GM12864 (cell line): Measurements from ENCODE around the gene CLMN.

Experiments
- DNase-seq: peaks from one replicate; pipeline ENCODE4 v3.0.0-alpha.2; 2011; ENCODE audit warnings: low read depth
- H3K4me3 ChIP-seq: 2 replicates; pipeline ENCODE4 v1.5.1; 2011; ENCODE audit warnings: mild to moderate bottlenecking, low read depth, low read length, control low read depth
- CTCF ChIP-seq: IDR thresholded peaks from 2 replicates; pipeline ENCODE4 v1.5.1; 2011; ENCODE audit warnings: low read depth, mild to moderate bottlenecking, moderate library complexity, low read length, control low read depth, inconsistent platforms; ENCODE audit errors: missing control alignments

The CLMN gene

GRCh38 chr14:95323361-95323760, 3.7 kb upstream of the CLMN start:
- no peak for DNase-seq
- TF ChIP-seq CTCF = no peak
- no peak overlapping the region for H3K4me3 ChIP-seq

GRCh38 chr14:95322651-95323050, 2.9 kb upstream of the CLMN start:
- DNase-seq = no peak
- no peak overlapping the region for H3K4me3 ChIP-seq
- no peak for TF ChIP-seq CTCF

DNA sequence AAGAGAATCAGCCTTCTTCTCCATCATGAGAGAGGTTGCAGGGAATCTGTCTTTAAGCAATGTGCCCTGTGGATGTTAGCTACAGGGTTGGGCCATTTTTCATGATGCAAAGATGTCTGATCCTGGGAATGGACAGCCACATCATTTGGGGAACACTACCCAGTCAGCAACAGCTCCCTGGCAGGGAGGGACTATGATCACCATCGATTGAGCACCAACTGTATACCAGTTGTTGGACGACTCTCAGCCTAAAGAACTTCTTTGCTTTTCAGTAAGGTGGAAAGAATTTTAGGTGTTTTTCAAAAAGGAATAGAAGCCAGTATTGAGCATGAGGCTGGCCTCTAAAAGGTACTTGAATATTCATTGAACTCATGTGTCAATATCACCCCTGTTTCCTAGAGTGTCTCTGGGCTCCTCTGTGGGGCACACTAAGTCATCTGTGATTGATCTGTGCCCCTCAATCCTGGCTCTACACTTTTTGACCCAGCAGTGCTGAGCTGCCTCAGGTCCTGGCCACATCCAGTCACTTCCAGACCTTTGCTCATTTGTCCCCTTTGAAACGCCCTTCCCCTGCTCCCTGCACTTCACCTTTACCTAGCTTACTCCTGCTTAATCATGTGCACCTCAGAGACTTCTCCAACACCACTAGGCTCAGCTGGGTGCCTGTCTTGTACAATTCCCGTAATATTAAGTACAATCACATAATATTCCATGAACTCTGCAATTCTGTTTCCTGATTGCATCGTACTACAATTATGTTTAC, 2.2 kb upstream of the CLMN start:
- DNase-seq = no peak
- no peak for TF ChIP-seq CTCF
- H3K4me3 ChIP-seq = no peak overlapping the region

DNA sequence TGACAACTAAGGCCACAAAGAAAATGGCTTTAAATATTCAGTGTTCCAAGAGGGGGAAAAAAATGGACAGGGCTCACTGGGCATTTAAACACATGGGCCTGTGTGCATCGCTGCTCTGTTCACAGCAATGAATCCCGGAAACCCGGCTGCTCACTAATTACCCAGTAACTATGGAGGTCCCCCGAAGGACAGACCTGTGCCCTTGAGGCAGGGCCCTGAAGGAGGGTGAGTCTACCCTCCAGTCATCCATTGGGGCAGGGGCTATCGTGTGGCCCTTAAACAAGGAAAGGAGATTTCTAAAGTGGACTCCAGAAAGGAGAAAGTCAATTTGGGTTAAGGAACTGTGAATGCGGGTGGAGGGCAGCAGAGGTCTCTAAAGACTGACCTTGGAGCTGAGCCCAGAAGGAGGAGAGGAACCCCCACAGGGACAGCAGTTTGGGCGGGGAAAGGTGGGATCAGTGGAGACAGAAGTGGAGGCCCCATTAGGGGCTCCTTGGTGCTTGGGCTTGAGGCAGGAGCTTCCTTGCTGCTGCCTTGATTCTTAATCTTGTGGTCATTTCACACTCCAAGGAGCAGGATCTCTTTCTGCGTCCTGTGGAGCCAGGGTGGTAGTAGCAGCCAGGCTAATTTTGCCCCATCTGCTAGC, 1.4 kb upstream of the CLMN start:
- TF ChIP-seq CTCF = no peak
- DNase-seq = no peak
- no peak overlapping the region for H3K4me3 ChIP-seq

DNA sequence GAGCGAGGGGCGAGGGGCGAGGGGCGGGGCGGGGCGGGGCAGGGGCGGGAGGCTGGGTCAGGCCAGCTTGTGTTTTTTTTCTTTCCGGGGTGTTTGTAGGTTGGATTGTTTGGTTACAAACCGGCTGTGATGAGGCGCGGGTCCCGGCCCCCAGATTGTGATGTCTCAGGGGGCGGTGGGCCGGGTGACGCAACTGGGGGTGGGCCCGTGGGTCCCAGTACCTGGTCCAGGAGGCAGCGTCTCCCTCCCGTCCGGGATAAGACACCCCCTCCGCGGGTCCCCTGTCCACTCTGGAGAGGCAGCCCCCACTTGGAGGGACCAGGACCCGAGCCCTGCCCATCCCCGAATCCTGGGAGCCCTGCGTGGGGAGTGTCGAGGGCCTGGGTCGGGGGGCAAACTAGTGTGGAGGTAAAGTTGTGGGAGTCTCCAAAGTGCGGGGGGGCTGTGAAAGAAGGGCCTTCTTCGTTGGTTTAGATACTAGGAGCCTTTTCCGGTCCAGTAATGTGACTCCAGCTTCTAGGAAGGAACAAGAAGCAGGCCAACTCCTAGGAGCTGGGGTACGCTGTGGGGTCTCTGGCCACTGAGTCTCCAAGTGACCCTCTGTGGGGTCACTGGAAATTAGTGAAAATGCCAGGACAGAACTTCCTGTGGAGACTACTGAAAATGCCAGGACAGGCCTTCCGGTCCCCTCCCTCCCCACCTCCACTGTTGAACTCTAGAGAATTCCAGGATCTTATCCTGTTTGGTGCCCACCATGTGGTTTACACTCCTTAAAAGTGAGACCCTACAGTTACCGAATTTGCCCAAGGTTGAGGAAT, 579 bp upstream of the CLMN start:
- TF ChIP-seq CTCF = no peak
- H3K4me3 ChIP-seq = peak overlapping the region; percentile 42
- no peak for DNase-seq

- DNase-seq = no peak
- no peak for TF ChIP-seq CTCF
- peak overlapping the region; percentile 65 for H3K4me3 ChIP-seq
These were observed 1.1 kb downstream of the CLMN start for GRCh38 chr14:95318399-95319311.
